ENCODE data around the gene ZW10. TPM values are rescaled to one million over a fixed set of nuclear protein-coding genes. Genes with fewer than 3 reads are reported as not detected.

The ZW10 gene
- total RNA-seq, 4 donors from 2014 or later: 17.3 to 24.3 (median 20.2) TPM

- in situ Hi-C loops (cut with MboI; ENCODE audit: low sequenced_read_pairs in 4 of 4): no loop called here
- no peak overlapping the region for H3K27ac ChIP-seq
- no peaks in the 10 kb centered on the region for H3K27me3 ChIP-seq
- intact Hi-C loops (cut with DNase I; ENCODE audit: low total_unique reads): no loop called here
- H3K9me3 ChIP-seq: no peaks in the 10 kb centered on the region
- ATAC-seq (no peak), DNase-seq (no peak)
- TF ChIP-seq POLR2A (IDR thresholded peaks at IDR 0.05): no peak
- TF ChIP-seq CTCF (IDR thresholded peaks at IDR 0.05 in 4 of 5, conservative IDR thresholded peaks at IDR 0.05 in 1 of 5): no peak
- H3K36me3 ChIP-seq: peaks cover 0 to 14% of the 10 kb centered on the region in 2 donors
- no peaks in the 10 kb centered on the region for H3K4me1 ChIP-seq
- H3K4me3 ChIP-seq: no peak overlapping the region
Measured at GRCh38 chr11:113697111-113697510, 76.4 kb downstream of the ZW10 start.

GRCh38 chr11:113695207-113695606 is 78.3 kb downstream of the ZW10 start:
- DNase-seq: no peak
- Histone ChIP-seq H3K4me3 (no peak overlapping the region), H3K27ac (no peak overlapping the region), H3K27me3 (no peaks in the 10 kb centered on the region), H3K36me3 (peaks cover 0 to 14% of the 10 kb centered on the region in 2 donors), H3K9me3 (no peaks in the 10 kb centered on the region), H3K4me1 (no peaks in the 10 kb centered on the region)
- TF ChIP-seq CTCF (IDR thresholded peaks at IDR 0.05 in 4 of 5, conservative IDR thresholded peaks at IDR 0.05 in 1 of 5) (no peak), POLR2A (IDR thresholded peaks at IDR 0.05) (no peak)
- in situ Hi-C loops (cut with MboI; ENCODE audit: low sequenced_read_pairs in 4 of 4) (no loop called here), intact Hi-C loops (cut with DNase I; ENCODE audit: low total_unique reads) (no loop called here)
- no peak for ATAC-seq

GRCh38 chr11:113694390-113694789 is 79.1 kb downstream of the ZW10 start:
- intact Hi-C loops (cut with DNase I; ENCODE audit: low total_unique reads): no loop called here
- no peak for TF ChIP-seq POLR2A (IDR thresholded peaks at IDR 0.05)
- no peak for TF ChIP-seq CTCF (IDR thresholded peaks at IDR 0.05 in 4 of 5, conservative IDR thresholded peaks at IDR 0.05 in 1 of 5)

GRCh38 chr11:113693030-113693429 is 80.5 kb downstream of the ZW10 start:
- ATAC-seq (no peak), DNase-seq (no peak)
- in situ Hi-C loops (cut with MboI; ENCODE audit: low sequenced_read_pairs in 4 of 4) (no loop called here), intact Hi-C loops (cut with DNase I; ENCODE audit: low total_unique reads) (no loop called here)
- Histone ChIP-seq H3K9me3 (no peaks in the 10 kb centered on the region), H3K4me1 (no peaks in the 10 kb centered on the region), H3K4me3 (no peak overlapping the region), H3K36me3 (peaks cover 0 to 14% of the 10 kb centered on the region in 2 donors), H3K27me3 (no peaks in the 10 kb centered on the region), H3K27ac (no peak overlapping the region)
- no peak for TF ChIP-seq CTCF (IDR thresholded peaks at IDR 0.05 in 4 of 5, conservative IDR thresholded peaks at IDR 0.05 in 1 of 5)
- TF ChIP-seq POLR2A (IDR thresholded peaks at IDR 0.05): no peak

More at GRCh38 chr11:113694390-113694789, 79.1 kb downstream of the ZW10 start:
- H3K27me3 ChIP-seq: no peaks in the 10 kb centered on the region
- no peak overlapping the region for H3K27ac ChIP-seq
- in situ Hi-C loops (cut with MboI; ENCODE audit: low sequenced_read_pairs in 4 of 4): no loop called here
- no peaks in the 10 kb centered on the region for H3K9me3 ChIP-seq
- H3K4me1 ChIP-seq: no peaks in the 10 kb centered on the region
- H3K4me3 ChIP-seq: no peak overlapping the region
- H3K36me3 ChIP-seq: peaks cover 0 to 14% of the 10 kb centered on the region in 2 donors
- no peak for DNase-seq
- ATAC-seq: no peak
